SK-N-MC (cell line): Measurements from ENCODE around the gene HOXB7.

Experiments used
- EZH2 ChIP-seq: fragments of 200-600 bp; sonication (generic); IDR thresholded peaks from one replicate; pipeline ENCODE4 v1.6.1; 2017; ENCODE audit warnings: antibody characterized with exemption
- POLR2AphosphoS5 ChIP-seq: IDR thresholded peaks from 2 replicates; pipeline ENCODE4 v1.6.1; 2012; ENCODE audit warnings: mild to moderate bottlenecking, low read depth, low read length, borderline replicate concordance

GRCh38 chr17:48620461-48621139, 9.8 kb upstream of the HOXB7 start:
- TF ChIP-seq POLR2AphosphoS5: no peak
- TF ChIP-seq EZH2: no peak
